ENCODE results near the gene DGLUCY. TPM values are rescaled to one million over a fixed set of nuclear protein-coding genes. Genes with fewer than 3 reads are reported as not detected.

The DGLUCY gene
- total and polyA plus RNA-seq, 2 donors (not counting 1 experiment from before 2014, with no cell fraction given) = 91.5 to 103 TPM

- H3K27me3 Mint-ChIP-seq = no peaks in the 10 kb centered on the region
- Histone ChIP-seq H3K36me3 (replicated peaks in 1 of 2; ENCODE audit: control extremely low read depth in 1 of 2, control insufficient read depth in 1 of 2, extremely low read depth in 1 of 2, insufficient read depth in 2 of 2, low read length in 1 of 2) (no peaks in the 10 kb centered on the region), H3K4me2 (replicated peaks; ENCODE audit: low read depth, low read length, poor library complexity, severe bottlenecking) (peak overlapping the region; percentile 79), H3K79me2 (ENCODE audit: control insufficient read depth, insufficient read depth, low read length) (peaks cover 8% of the 10 kb centered on the region), H3K27me3 (replicated peaks in 1 of 4; ENCODE audit: control extremely low read depth in 1 of 4, control insufficient read depth in 3 of 4, insufficient read depth in 4 of 4, low read length in 3 of 4) (no peaks in the 10 kb centered on the region), H3K9me3 (ENCODE audit: control extremely low read depth in 1 of 3, control insufficient read depth in 2 of 3, insufficient read depth in 1 of 3, low read length in 2 of 3) (no peaks in the 10 kb centered on the region), H4K20me1 (ENCODE audit: control insufficient read depth, insufficient read depth, low read length, poor library complexity, severe bottlenecking) (no peaks in the 10 kb centered on the region), H3K4me3 (ENCODE audit: control extremely low read depth in 1 of 5, extremely low read depth in 1 of 5, insufficient read depth in 1 of 5, low read depth in 2 of 5, low read length in 4 of 5) (peak overlapping the region in 4 of 5 experiments; percentile 21 to 58 (median 40)), H2AFZ (ENCODE audit: insufficient read depth, low read depth, low read length, poor library complexity, severe bottlenecking) (no peak overlapping the region), H3K4me1 (ENCODE audit: control insufficient read depth in 2 of 2, insufficient read depth in 2 of 2, low read length in 2 of 2) (peaks cover 50 to 63% of the 10 kb centered on the region in 2 donors), H3K9ac (ENCODE audit: low read length) (peak overlapping the region; percentile 56), H3K27ac (ENCODE audit: low read length in 2 of 2) (peak overlapping the region; percentile 39 to 44)
- no peak for TF ChIP-seq CTCF (IDR thresholded peaks at IDR 0.05)
- no peak for TF ChIP-seq EZH2 (IDR thresholded peaks at IDR 0.05; ENCODE audit: borderline replicate concordance, insufficient read depth, low read depth, low read length, poor library complexity, severe bottlenecking)
- H3K27ac Mint-ChIP-seq = peak overlapping the region; percentile 84
- ATAC-seq (ENCODE audit: low read depth) (peak; percentile 68), DNase-seq (peak; percentile 87)
- H3K9me3 Mint-ChIP-seq (ENCODE audit: insufficient read depth) = no peaks in the 10 kb centered on the region
- 1% methylated on average over 7 of the region's 7 CpGs for WGBS (ENCODE audit: insufficient coverage)
- ChIA-PET CTCF (interaction anchor here (0.7 to 6.1 kb wide), 5 partner anchors 11 to 67 kb away, joined by 3 to 42 read pairs (median 4); no protein-coding TSS in a partner anchor), POLR2A (interaction anchor here (0.9 to 1.2 kb wide), 3 partner anchors 9 to 127 kb away, joined by 3 to 4 read pairs (median 3); no protein-coding TSS in a partner anchor)
- H3K4me1 Mint-ChIP-seq = peaks cover 58% of the 10 kb centered on the region
- peak overlapping the region; percentile 75 for H3K4me3 Mint-ChIP-seq
- intact Hi-C loops (cut with micrococcal nuclease) = loop anchor here (1.0 to 10.0 kb wide), 9 partner anchors 8 to 845 kb away; partner anchors contain the start of genes CALM1 and RPS6KA5
Measured at GRCh38 chr14:91241863-91242262, 128.0 kb downstream of the DGLUCY start.

GRCh38 chr14:91242635-91243034 lies 128.8 kb downstream of the DGLUCY start:
- no peak for DNase-seq
- H3K4me1 Mint-ChIP-seq = peaks cover 62% of the 10 kb centered on the region
- peak overlapping the region; percentile 57 to 79 for H3K27ac ChIP-seq (ENCODE audit: low read length in 2 of 2)
- ChIA-PET CTCF (interaction anchor here (0.5 to 6.1 kb wide), 9 partner anchors 10 to 78 kb away, joined by 3 to 42 read pairs (median 4); no protein-coding TSS in a partner anchor), POLR2A (interaction anchor here (0.6 to 2.6 kb wide), 5 partner anchors 8 to 182 kb away, joined by 3 to 9 read pairs (median 5); partner anchors contain the start of gene RPS6KA5)
- peak overlapping the region; percentile 91 for H3K27ac Mint-ChIP-seq
- no peaks in the 10 kb centered on the region for H3K27me3 Mint-ChIP-seq
- H2AFZ ChIP-seq (ENCODE audit: insufficient read depth, low read depth, low read length, poor library complexity, severe bottlenecking) = no peak overlapping the region
- TF ChIP-seq CTCF (IDR thresholded peaks at IDR 0.05) (no peak), EZH2 (IDR thresholded peaks at IDR 0.05; ENCODE audit: borderline replicate concordance, insufficient read depth, low read depth, low read length, poor library complexity, severe bottlenecking) (no peak)
- H3K9me3 Mint-ChIP-seq (ENCODE audit: insufficient read depth) = no peaks in the 10 kb centered on the region
- H3K4me2 ChIP-seq (replicated peaks; ENCODE audit: low read depth, low read length, poor library complexity, severe bottlenecking) = peak overlapping the region; percentile 79
- intact Hi-C loops (cut with micrococcal nuclease) = loop anchor here (1.0 to 10.0 kb wide), 10 partner anchors 8 to 845 kb away; partner anchors contain the start of genes CALM1 and RPS6KA5
- no peak for ATAC-seq (ENCODE audit: low read depth)
- no peaks in the 10 kb centered on the region for H3K36me3 ChIP-seq (replicated peaks in 1 of 2; ENCODE audit: control extremely low read depth in 1 of 2, control insufficient read depth in 1 of 2, extremely low read depth in 1 of 2, insufficient read depth in 2 of 2, low read length in 1 of 2)
- no peaks in the 10 kb centered on the region for H3K27me3 ChIP-seq (replicated peaks in 1 of 4; ENCODE audit: control extremely low read depth in 1 of 4, control insufficient read depth in 3 of 4, insufficient read depth in 4 of 4, low read length in 3 of 4)
- H3K4me1 ChIP-seq (ENCODE audit: control insufficient read depth in 2 of 2, insufficient read depth in 2 of 2, low read length in 2 of 2) = peaks cover 50 to 63% of the 10 kb centered on the region in 2 donors
- H4K20me1 ChIP-seq (ENCODE audit: control insufficient read depth, insufficient read depth, low read length, poor library complexity, severe bottlenecking) = no peaks in the 10 kb centered on the region
- H3K9ac ChIP-seq (ENCODE audit: low read length) = peak overlapping the region; percentile 47
- H3K79me2 ChIP-seq (ENCODE audit: control insufficient read depth, insufficient read depth, low read length) = peaks cover 8% of the 10 kb centered on the region
- H3K9me3 ChIP-seq (ENCODE audit: control extremely low read depth in 1 of 3, control insufficient read depth in 2 of 3, insufficient read depth in 1 of 3, low read length in 2 of 3) = no peaks in the 10 kb centered on the region
- H3K4me3 ChIP-seq (ENCODE audit: control extremely low read depth in 1 of 5, extremely low read depth in 1 of 5, insufficient read depth in 1 of 5, low read depth in 2 of 5, low read length in 4 of 5) = peak overlapping the region in 3 of 5 experiments; percentile 1 to 37 (median 22)
- no CpG with 5 or more reads among the region's 4 CpGs for WGBS (ENCODE audit: insufficient coverage)
- peak overlapping the region; percentile 75 for H3K4me3 Mint-ChIP-seq
